ENCODE measurements around the gene CDKN1B. TPM values are rescaled to one million over a fixed set of nuclear protein-coding genes. Genes with fewer than 3 reads are reported as not detected.
A peak's percentile ranks its signal among the peaks of the same experiment; 100 is the strongest.

The CDKN1B gene
- total and polyA plus RNA-seq, 2 of the 13 experiments (the other 11 are each of a cell fraction or from before 2014, with no cell fraction given), result 20.1 to 37.2 TPM

DNA sequence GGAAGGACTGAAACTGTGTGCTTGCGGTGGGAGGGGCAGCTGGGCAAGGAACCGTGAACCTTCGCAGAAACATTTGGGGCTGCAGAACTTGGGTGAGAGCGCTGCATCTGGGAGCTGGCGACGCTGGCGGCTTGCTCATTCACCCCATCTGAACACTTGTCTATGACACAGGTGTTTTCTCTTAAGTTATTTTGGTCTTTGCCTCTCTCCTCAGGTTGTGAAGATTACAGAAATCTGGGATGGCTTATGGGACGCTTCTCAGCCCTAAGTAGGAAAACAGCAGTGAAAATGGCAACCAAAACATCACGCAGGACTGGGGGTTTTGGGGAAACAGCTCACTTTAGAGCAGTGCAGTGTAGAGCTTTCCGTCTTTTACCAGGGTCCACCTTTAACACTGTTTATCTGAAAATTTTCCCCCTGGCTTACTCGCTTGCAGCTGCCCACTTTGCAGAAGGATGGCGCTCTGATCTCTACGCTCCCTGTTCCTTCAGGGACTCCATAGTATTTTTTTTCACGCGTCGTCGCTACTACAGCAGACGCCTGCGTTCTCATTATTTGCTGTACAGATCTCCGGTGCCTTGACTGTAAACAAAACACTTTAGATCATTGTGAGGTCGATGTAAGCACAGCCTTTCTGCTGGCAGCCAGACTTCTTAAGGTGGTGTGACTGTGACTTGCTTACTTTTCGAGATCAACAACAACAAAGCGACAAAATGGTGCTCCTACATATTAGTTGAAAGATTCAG is 2.7 kb upstream of the CDKN1B start (continued):
- TF ChIP-seq, protein P1, sequence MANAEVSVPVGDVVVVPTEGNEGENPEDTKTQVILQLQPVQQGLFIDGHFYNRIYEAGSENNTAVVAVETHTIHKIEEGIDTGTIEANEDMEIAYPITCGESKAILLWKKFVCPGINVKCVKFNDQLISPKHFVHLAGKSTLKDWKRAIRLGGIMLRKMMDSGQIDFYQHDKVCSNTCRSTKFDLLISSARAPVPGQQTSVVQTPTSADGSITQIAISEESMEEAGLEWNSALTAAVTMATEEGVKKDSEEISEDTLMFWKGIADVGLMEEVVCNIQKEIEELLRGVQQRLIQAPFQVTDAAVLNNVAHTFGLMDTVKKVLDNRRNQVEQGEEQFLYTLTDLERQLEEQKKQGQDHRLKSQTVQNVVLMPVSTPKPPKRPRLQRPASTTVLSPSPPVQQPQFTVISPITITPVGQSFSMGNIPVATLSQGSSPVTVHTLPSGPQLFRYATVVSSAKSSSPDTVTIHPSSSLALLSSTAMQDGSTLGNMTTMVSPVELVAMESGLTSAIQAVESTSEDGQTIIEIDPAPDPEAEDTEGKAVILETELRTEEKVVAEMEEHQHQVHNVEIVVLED (CRISPR knock-in tag; IDR thresholded peaks at IDR 0.05; ENCODE audit: borderline replicate concordance), result peak; percentile 32; the same call in 1 of the 2 replicates
- TF ChIP-seq FOXP1 (IDR thresholded peaks at IDR 0.05) (no peak), FOXP1 (CRISPR knock-in tag; IDR thresholded peaks at IDR 0.05) (peak; percentile 52; the same call in 1 of the 2 replicates), MXD4 (CRISPR knock-in tag; IDR thresholded peaks at IDR 0.05) (no peak), ZMYM4 (CRISPR knock-in tag; IDR thresholded peaks at IDR 0.05) (no peak), FOXA3 (CRISPR knock-in tag; IDR thresholded peaks at IDR 0.05) (no peak), NAIF1 (CRISPR knock-in tag; IDR thresholded peaks at IDR 0.05; ENCODE audit: borderline replicate concordance) (no peak), ZNF333 (CRISPR knock-in tag; IDR thresholded peaks at IDR 0.05; ENCODE audit: borderline replicate concordance) (no peak), MEF2D (CRISPR knock-in tag; IDR thresholded peaks at IDR 0.05) (no peak), YEATS4 (CRISPR knock-in tag; IDR thresholded peaks at IDR 0.05; ENCODE audit: borderline replicate concordance) (peak; percentile 49; the same call in 1 of the 2 replicates), HCFC1 (IDR thresholded peaks at IDR 0.05; ENCODE audit: low read depth, low read length) (no peak), ZNF781 (CRISPR knock-in tag; IDR thresholded peaks at IDR 0.05; ENCODE audit: borderline replicate concordance, not compliant biosample characterization) (no peak), RARA (CRISPR knock-in tag; IDR thresholded peaks at IDR 0.05) (no peak), FOXK1 (CRISPR knock-in tag; IDR thresholded peaks at IDR 0.05; ENCODE audit: borderline replicate concordance, low read depth) (no peak), NBN (conservative IDR thresholded peaks at IDR 0.05) (no peak), ZNF331 (CRISPR knock-in tag; IDR thresholded peaks at IDR 0.05) (0 out of 2 replicates have a peak, but pooled peaks have one; percentile 16), NR2C2 (CRISPR knock-in tag; IDR thresholded peaks at IDR 0.05; ENCODE audit: borderline replicate concordance) (no peak)
- TF ChIP-seq, protein P2, sequence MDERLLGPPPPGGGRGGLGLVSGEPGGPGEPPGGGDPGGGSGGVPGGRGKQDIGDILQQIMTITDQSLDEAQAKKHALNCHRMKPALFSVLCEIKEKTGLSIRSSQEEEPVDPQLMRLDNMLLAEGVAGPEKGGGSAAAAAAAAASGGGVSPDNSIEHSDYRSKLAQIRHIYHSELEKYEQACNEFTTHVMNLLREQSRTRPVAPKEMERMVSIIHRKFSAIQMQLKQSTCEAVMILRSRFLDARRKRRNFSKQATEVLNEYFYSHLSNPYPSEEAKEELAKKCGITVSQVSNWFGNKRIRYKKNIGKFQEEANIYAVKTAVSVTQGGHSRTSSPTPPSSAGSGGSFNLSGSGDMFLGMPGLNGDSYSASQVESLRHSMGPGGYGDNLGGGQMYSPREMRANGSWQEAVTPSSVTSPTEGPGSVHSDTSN (CRISPR knock-in tag; IDR thresholded peaks at IDR 0.05), result no peak
- TF ChIP-seq, protein P3, sequence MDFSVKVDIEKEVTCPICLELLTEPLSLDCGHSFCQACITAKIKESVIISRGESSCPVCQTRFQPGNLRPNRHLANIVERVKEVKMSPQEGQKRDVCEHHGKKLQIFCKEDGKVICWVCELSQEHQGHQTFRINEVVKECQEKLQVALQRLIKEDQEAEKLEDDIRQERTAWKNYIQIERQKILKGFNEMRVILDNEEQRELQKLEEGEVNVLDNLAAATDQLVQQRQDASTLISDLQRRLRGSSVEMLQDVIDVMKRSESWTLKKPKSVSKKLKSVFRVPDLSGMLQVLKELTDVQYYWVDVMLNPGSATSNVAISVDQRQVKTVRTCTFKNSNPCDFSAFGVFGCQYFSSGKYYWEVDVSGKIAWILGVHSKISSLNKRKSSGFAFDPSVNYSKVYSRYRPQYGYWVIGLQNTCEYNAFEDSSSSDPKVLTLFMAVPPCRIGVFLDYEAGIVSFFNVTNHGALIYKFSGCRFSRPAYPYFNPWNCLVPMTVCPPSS (IDR thresholded peaks at IDR 0.05), result no peak
- TF ChIP-seq, protein P4, sequence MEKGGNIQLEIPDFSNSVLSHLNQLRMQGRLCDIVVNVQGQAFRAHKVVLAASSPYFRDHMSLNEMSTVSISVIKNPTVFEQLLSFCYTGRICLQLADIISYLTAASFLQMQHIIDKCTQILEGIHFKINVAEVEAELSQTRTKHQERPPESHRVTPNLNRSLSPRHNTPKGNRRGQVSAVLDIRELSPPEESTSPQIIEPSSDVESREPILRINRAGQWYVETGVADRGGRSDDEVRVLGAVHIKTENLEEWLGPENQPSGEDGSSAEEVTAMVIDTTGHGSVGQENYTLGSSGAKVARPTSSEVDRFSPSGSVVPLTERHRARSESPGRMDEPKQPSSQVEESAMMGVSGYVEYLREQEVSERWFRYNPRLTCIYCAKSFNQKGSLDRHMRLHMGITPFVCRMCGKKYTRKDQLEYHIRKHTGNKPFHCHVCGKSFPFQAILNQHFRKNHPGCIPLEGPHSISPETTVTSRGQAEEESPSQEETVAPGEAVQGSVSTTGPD (CRISPR knock-in tag; IDR thresholded peaks at IDR 0.05), result no peak
- TF ChIP-seq, protein P5, sequence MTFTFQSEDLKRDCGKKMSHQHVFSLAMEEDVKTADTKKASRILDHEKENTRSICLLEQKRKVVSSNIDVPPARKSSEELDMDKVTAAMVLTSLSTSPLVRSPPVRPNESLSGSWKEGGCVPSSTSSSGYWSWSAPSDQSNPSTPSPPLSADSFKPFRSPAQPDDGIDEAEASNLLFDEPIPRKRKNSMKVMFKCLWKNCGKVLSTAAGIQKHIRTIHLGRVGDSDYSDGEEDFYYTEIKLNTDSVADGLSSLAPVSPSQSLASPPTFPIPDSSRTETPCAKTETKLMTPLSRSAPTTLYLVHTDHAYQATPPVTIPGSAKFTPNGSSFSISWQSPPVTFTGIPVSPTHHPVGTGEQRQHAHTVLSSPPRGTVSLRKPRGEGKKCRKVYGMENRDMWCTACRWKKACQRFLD (CRISPR knock-in tag; IDR thresholded peaks at IDR 0.05; ENCODE audit: borderline replicate concordance), result no peak
- TF ChIP-seq, protein P6, sequence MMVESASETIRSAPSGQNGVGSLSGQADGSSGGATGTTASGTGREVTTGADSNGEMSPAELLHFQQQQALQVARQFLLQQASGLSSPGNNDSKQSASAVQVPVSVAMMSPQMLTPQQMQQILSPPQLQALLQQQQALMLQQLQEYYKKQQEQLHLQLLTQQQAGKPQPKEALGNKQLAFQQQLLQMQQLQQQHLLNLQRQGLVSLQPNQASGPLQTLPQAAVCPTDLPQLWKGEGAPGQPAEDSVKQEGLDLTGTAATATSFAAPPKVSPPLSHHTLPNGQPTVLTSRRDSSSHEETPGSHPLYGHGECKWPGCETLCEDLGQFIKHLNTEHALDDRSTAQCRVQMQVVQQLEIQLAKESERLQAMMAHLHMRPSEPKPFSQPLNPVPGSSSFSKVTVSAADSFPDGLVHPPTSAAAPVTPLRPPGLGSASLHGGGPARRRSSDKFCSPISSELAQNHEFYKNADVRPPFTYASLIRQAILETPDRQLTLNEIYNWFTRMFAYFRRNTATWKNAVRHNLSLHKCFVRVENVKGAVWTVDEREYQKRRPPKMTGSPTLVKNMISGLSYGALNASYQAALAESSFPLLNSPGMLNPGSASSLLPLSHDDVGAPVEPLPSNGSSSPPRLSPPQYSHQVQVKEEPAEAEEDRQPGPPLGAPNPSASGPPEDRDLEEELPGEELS (CRISPR knock-in tag; IDR thresholded peaks at IDR 0.05), result peak; percentile 49
